ENCODE results near the gene ZNHIT2. TPM values are rescaled to one million over a fixed set of nuclear protein-coding genes. Genes with fewer than 3 reads are reported as not detected.

The ZNHIT2 gene
- total RNA-seq, 1 donor: 11.0 TPM

- peak; percentile 77 to 97 (median 94) for DNase-seq (ENCODE audit: low read depth in 2 of 3, low spot score in 2 of 3)
These were observed 17.6 kb upstream of the ZNHIT2 start for GRCh38 chr11:65134952-65135632.

GRCh38 chr11:65134240-65134951 lies 16.9 kb upstream of the ZNHIT2 start, which contains the start of gene SYVN1:
SYVN1 (minus strand) TSS chr11:65134519; CDS start chr11:65133601, 918 bp downstream.
- peak; percentile 89 to 94 (median 93) for DNase-seq (ENCODE audit: low read depth in 2 of 3, low spot score in 2 of 3)

- DNase-seq (ENCODE audit: low read depth in 2 of 3, low spot score in 2 of 3): no peak
These were observed 16.2 kb upstream of the ZNHIT2 start for GRCh38 chr11:65133724-65134123.

GRCh38 chr11:65132988-65133700 lies 15.6 kb upstream of the ZNHIT2 start:
- DNase-seq (ENCODE audit: low read depth in 2 of 3, low spot score in 2 of 3): peak in 2 of 3 donors; percentile 41 to 42

GRCh38 chr11:65132238-65132987 lies 14.9 kb upstream of the ZNHIT2 start:
- DNase-seq (ENCODE audit: low read depth in 2 of 3, low spot score in 2 of 3): no peak

- DNase-seq (ENCODE audit: low read depth in 2 of 3, low spot score in 2 of 3): no peak
These were observed 14.4 kb upstream of the ZNHIT2 start for GRCh38 chr11:65131895-65132237.

- DNase-seq (ENCODE audit: low read depth in 2 of 3, low spot score in 2 of 3): no peak
These were observed 13.9 kb upstream of the ZNHIT2 start for GRCh38 chr11:65131417-65131776.

GRCh38 chr11:65130631-65131416 lies 13.3 kb upstream of the ZNHIT2 start:
- no peak for DNase-seq (ENCODE audit: low read depth in 2 of 3, low spot score in 2 of 3)

GRCh38 chr11:65129649-65130441 lies 12.3 kb upstream of the ZNHIT2 start:
- no peak for DNase-seq (ENCODE audit: low read depth in 2 of 3, low spot score in 2 of 3)

- no peak for DNase-seq (ENCODE audit: low read depth in 2 of 3, low spot score in 2 of 3)
These were observed 11.0 kb upstream of the ZNHIT2 start for GRCh38 chr11:65128182-65129145.

- DNase-seq (ENCODE audit: low read depth in 2 of 3, low spot score in 2 of 3): no peak
These were observed 10.1 kb upstream of the ZNHIT2 start for GRCh38 chr11:65127473-65128181.

- DNase-seq (ENCODE audit: low read depth in 2 of 3, low spot score in 2 of 3): no peak
These were observed 9.2 kb upstream of the ZNHIT2 start for GRCh38 chr11:65126624-65127274.

- DNase-seq (ENCODE audit: low read depth in 2 of 3, low spot score in 2 of 3): no peak
These were observed 7.9 kb upstream of the ZNHIT2 start for GRCh38 chr11:65125197-65126056.

GRCh38 chr11:65124480-65125196 lies 7.1 kb upstream of the ZNHIT2 start:
- DNase-seq (ENCODE audit: low read depth in 2 of 3, low spot score in 2 of 3): no peak

- peak; percentile 92 to 99 (median 98) for DNase-seq (ENCODE audit: low read depth in 2 of 3, low spot score in 2 of 3)
These were observed 4.6 kb upstream of the ZNHIT2 start, which contains the start of the genes FAU and MRPL49 for GRCh38 chr11:65121865-65122696. FAU (minus strand) TSS chr11:65122134; CDS start chr11:65121813, 321 bp downstream. MRPL49 (plus strand) TSS chr11:65122321; CDS start chr11:65122347, 26 bp downstream.
